Adipose tissue (tissue), 3 donors: ENCODE measurements around the gene ASIC4. TPM values are rescaled to one million over a fixed set of nuclear protein-coding genes. Genes with fewer than 3 reads are reported as not detected.

Experiments used
- H3K27ac ChIP-seq: one replicate; pipeline ENCODE4 v1.5.1; 2013; ENCODE audit warnings: low read depth, low read length
- WGBS, 3 donors: extraction: QIAGEN DNeasy Blood & Tissue Kit; methylation state at CpG; one replicate each; pipeline ENCODE4 v1.1.7; 2013; 5-methylcytosine and 5-hydroxymethylcytosine counted together
- polyA plus RNA-seq, 3 donors: library from polyadenylated mRNA; stranded (reverse); fragments of 200-250 nt; gene quantifications; one replicate each; pipeline ENCODE4 v1.2.3, GENCODE V29; 2013
- donor health status: healthy with polysubstance abuse.
- donor health status: Bipolar disorder and iron deficiency.
- donor health status: healthy.

The ASIC4 gene
- polyA plus RNA-seq, 3 donors: 0.02 to 0.11 TPM; not detected in 1

GRCh38 chr2:219508971-219509779 is 5.1 kb upstream of the ASIC4 start:
- no peak overlapping the region for H3K27ac ChIP-seq
- 6 to 14% (median 10%) methylated on average over 10 to 14 of the region's 14 CpGs for WGBS, 3 donors

GRCh38 chr2:219509780-219510511 is 4.3 kb upstream of the ASIC4 start:
- no peak overlapping the region for H3K27ac ChIP-seq
- 1 to 2% (median 1%) methylated on average over 23 to 26 of the region's 26 CpGs for WGBS, 3 donors

DNA sequence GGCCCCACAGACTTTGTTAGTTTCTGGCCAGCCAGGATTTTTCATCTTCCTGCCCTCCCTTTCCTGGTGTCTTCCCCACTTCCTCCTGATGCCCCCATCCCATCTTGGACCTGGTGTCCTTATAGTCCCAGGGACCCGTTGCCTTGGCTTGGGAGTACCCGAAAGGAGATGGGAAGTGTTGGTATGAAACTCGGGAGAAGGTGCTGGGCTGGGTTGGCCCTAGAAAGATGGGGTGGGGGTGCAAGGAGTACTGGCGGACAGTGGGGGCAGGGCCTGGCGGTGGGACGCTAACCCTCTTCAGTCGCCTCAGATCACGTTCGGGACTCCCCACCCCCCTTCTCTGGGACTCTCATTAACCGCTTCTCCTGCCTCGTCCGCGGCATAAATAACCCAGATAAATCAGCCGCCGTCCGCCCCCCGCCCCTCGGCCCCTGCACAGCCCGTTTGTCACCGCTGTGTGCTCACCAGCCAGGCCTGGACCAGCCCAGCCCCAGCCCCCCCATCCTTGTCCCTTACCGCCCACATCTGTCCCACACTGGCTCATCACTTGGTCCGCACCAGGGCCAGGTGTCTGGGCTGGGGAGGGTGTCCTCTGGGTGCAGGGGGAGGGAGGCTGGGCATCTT is 3.7 kb upstream of the ASIC4 start:
- WGBS, 3 donors: 27 to 38% (median 31%) methylated on average over 18 to 22 of the region's 22 CpGs
- no peak overlapping the region for H3K27ac ChIP-seq

DNA sequence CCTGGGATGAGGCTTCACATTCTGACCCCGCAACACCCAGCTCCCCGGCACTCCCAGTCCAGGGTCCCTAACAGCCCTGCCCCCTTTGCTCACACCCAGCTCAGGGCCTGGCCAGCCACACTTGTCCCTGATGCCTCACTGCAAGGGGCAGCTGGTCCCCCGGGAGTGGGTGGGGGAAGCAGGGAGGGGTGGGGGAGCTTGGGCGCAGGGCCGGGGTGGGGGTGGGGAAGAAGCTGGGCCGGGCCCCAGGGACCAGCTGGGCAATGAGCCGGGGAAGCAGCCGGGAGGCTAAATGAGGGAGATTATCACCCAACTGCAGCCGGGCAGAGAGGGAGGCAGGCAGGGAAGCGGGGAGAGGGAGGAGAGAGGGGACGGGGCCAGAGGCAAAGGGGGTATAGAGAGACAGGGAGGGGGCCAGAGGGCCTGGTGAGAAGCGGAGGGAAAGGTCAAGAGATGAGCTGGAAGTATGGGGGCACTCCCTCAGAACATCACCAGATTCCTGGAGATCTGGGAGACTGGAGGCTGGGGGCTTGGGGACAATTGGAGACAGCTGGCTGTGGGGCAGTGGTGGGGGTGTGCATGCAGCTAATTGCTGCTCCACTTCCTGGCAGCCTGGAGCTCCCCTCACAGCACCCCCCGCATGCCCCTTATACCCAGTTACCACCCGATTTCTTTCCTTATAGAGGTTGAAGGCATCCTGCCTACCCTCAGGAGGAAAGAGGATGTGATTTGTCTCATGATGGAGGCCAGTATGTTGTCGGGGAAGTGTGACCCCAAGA is 2.5 kb upstream of the ASIC4 start:
- no peak overlapping the region for H3K27ac ChIP-seq
- WGBS, 3 donors: 27 to 32% (median 30%) methylated on average over 15 of the region's 15 CpGs

DNA sequence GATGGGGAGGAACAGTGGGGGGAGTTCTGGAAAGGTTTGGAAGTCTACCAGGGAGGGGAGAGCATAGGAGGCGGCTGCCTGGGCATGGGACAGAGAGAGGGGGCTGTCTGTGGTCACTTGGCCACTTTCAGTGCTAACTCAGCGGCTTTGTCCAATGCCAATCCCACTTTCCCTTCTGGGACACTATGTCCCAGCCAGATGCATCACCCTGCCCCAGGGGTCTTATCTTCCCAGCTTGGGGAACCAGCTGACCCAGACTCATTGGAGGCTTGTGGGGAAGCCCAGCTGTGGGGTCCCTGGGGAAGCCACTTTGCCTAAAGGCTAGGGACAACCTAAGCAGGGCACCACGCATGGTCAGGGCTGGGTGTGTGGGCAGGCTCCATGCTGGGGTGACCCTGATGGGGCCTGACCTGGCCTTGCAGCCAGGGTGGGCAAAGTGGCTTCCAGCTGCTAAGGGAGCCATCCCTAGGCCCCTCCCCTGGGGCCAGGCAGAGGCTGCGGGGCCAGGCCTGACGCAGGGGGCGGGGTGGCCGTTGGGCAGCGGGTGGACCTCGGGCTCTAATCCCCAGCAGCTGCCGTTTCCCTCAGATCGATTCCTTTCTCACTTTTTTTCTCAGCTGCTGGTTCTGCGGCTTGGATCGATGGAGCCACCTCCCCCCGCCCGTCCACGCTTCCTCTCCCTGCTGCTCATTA is 1.6 kb upstream of the ASIC4 start:
- no peak overlapping the region for H3K27ac ChIP-seq
- WGBS, 3 donors: 13 to 30% (median 28%) methylated on average over 15 to 16 of the region's 16 CpGs

GRCh38 chr2:219513787-219514186 is 495 bp upstream of the ASIC4 start:
- 22 to 32% (median 26%) methylated on average over 4 of the region's 4 CpGs for WGBS, 3 donors
- H3K27ac ChIP-seq: no peak overlapping the region

DNA sequence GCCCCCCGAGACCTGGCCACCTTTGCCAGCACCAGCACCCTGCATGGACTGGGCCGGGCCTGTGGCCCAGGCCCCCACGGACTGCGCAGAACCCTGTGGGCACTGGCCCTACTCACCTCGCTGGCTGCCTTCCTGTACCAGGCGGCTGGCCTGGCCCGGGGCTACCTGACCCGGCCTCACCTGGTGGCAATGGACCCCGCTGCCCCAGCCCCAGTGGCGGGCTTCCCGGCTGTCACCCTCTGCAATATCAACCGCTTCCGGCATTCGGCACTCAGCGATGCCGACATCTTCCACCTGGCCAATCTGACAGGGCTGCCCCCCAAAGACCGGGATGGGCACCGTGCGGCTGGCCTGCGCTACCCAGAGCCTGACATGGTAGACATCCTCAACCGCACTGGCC is 554 bp downstream of the ASIC4 start:
- WGBS, 3 donors: 88 to 89% (median 88%) methylated on average over 13 to 21 of the region's 21 CpGs
- no peak overlapping the region for H3K27ac ChIP-seq

- H3K27ac ChIP-seq: no peak overlapping the region
- 70 to 73% (median 72%) methylated on average over 17 of the region's 17 CpGs for WGBS, 3 donors
Observed at GRCh38 chr2:219515874-219516629, 1.8 kb downstream of the ASIC4 start.

- 50 to 73% (median 54%) methylated on average over 7 of the region's 7 CpGs for WGBS, 3 donors
- no peak overlapping the region for H3K27ac ChIP-seq
Observed at GRCh38 chr2:219516888-219517287, 2.6 kb downstream of the ASIC4 start.

GRCh38 chr2:219517954-219518778 is 3.9 kb downstream of the ASIC4 start:
- 53 to 70% (median 61%) methylated on average over 9 to 10 of the region's 10 CpGs for WGBS, 3 donors
- H3K27ac ChIP-seq: no peak overlapping the region

DNA sequence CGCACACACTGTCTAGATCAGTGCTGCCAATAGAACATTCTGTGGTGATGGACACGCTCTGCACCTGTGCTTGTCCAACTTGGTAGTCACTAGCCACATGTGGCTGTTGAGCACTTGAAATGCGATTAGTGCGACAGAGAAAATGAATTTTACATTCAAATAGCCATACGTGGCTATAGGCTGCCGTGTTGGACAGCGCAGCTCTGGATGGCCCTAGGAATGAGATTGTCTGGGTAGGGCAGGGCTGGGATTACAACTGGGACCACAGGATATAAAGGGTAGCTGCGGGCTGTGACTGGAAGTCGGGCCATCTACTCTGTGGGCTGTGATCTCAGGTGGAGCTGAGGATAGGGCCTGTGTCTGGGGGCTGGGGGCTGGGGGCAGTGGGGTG is 5.2 kb downstream of the ASIC4 start:
- no peak overlapping the region for H3K27ac ChIP-seq
- 84 to 91% (median 86%) methylated on average over 9 of the region's 9 CpGs for WGBS, 3 donors

DNA sequence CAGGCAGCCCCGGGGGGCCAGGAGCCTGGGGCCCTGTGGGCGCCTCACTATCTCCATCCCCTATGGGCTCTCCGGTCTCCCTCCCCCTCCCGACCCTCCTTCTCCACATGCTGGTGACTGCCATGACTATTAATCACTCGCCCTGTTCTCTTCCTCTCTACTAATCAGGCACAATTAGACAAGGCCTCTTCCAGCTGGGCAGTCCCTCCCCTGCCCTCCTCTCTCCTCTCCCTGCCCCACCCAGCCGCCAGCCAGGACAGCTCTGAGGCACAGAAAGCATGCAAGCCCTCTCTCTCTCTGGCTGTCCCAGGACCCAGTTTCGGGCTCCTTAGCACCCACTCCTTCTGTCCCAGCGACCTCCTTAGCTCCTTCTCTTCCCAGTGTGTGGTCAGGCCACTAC is 5.8 kb downstream of the ASIC4 start:
- no peak overlapping the region for H3K27ac ChIP-seq
- WGBS, 3 donors: 56 to 79% (median 73%) methylated on average over 7 to 8 of the region's 8 CpGs

GRCh38 chr2:219521066-219521880 is 7.0 kb downstream of the ASIC4 start:
- H3K27ac ChIP-seq: no peak overlapping the region
- 13 to 19% (median 16%) methylated on average over 14 of the region's 14 CpGs for WGBS, 3 donors

GRCh38 chr2:219522111-219523030 is 8.1 kb downstream of the ASIC4 start:
- H3K27ac ChIP-seq: no peak overlapping the region
- 3 to 5% (median 3%) methylated on average over 37 to 70 of the region's 70 CpGs for WGBS, 3 donors
